Activated CD4-positive, alpha-beta T cell treated with anti-CD3 and anti-CD28 coated beads for 24 hours (primary cell): Measurements from ENCODE around the gene GSTM5.
"Not testable (repeated sequence)": the region's sequence is repeated elsewhere in the genome, so short reads cannot be mapped to it uniquely, and the experiment has no call there.

Experiments
- DNase-seq, 2 donors: peaks; one replicate each; pipeline ENCODE4 v3.0.0-alpha.2; 2020; ENCODE audit warnings: low read depth in 2 of 2

The GSTM5 gene

DNA sequence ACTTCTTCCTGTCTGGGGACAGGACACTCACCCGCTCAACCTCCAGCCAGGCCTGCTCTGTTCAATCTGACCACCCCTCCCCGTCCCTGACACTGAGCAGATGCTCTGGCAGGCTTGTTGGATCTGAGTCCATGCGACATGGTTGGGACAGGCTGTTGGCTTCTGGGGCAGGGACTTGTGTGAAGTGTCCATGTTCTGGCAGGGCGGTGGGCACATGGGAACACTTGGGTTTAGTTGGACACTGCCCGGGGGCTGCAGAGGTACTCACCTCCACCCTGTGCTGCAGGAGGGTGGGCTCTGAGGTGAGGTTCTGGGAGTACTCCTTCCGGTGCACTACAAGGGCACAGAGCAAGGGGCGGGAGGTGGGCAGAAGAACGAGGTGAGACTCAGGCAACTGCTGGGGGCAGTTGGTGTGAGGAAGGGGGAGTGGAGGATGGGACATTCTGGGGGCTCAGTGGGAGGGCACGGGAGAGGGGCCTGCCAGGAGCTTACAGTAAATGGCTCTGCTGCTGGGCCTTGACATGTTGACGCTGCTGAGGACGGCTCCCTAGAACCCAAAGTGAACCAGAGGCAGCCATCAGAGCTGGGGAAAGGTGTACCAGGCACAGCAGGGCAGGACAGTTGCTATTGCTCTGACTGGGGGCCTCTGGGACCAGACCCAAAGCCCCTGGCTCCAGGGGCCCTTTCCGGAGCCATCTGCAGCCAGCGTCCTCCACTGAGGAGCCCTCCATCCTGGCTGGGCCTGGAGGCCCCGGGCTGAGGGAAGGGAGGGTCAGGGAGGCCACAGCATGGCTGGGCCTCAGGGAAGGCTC, 49.4 kb downstream of the GSTM5 start:
- DNase-seq: no peak

DNA sequence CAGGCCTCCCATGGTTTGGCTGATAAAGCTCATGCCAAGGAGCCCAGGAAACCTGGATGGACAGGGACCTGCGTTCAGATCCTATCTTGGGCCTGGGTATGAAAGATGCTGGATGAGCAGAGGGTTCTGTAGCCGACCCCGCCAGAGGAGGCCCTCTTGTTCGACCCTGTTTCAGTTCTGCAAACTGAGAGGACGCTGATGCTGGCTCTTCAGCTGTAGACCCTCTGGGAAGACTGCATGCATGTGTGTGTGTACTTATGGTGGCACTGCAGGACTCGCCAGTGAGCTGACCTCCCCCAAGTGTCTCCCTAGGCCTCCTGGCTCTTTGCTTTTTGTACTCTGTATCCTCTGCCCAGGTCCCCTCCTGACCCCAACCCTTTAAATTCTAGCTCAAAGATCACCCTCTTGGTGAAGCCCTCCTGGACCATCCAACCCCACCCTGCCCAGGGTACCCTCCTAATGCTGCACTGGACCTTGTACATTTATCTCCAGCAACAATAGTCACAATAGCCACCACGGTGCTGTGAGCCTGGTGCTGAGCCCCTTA, 50.1 kb downstream of the GSTM5 start:
- no peak for DNase-seq

DNA sequence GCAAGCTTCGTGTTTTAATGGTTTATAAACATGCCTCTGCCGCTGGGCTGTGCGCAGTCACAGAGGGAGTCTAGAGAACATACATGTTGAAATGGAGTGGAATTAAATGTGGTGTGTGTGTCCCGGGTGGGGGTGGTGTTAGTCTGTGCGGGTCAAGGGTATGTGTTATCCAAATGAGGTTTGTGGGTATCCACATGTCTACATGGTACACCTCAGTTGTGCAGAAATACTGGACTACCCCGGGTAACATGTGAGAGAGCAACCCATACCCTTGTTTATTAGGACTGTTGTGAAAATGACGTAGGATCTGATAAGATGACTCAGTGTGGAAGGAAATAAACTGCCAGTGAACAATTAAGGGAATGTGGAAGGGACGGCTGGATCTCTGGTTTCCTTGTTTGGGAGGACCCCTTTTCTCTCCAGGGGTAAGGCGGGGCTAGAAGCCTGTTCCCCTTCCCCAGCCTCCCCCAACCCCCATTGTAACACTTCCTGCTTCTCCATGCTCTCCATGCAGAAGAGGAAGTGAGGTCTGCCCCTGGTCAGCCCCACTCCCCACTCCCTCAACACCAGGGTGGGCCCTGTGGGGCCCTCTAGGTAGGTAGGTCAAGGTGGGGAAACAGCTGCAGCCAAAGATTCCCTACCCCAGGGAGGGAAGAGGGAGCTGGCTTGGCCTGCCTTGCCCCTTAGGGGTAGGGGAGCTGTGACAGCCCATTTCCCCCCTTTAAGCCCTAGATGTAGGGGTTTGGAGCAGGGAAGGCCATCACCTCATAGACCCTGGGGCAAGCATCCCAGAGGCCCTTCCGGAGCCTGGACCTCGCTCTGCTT, 51.0 kb downstream of the GSTM5 start:
- no peak for DNase-seq

DNA sequence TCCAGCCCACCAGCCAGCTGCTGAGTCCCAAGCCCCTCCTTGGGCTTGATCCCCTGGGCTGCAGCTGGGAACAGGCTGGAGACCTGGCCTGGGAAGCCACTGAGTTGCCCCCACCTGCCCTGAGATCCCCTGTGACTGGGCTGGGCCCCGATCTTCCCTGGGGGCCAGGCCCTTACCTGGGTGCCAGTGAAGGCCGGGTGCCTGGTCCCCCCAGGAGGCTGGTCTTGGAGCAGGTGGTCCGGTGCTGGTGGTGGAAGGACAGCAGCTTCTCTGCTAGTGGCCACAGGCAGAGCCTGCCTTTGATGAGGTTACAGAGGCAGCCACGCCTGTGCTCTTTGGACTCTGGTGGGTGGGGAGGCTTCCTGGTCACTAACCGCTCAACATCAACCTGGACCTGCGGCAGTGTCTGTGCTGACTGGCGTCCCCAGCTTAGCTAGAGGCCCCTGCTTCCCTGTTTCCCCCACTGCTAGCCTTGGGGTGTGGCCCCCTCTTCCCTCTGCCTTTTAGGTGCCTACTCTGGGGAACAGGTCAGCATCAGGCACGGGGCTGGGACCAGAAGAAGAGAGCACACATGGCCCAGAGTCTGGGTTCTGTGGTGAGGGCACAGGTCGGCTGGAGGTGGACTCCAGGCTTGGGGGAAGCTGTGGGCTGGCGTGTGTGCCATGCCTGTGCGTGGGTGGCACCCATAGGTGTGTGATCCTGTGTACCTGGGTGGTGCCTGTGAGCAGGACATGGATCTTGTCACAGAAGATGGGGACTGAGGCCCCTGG, 51.8 kb downstream of the GSTM5 start, which contains the start of gene EPS8L3:
Gene EPS8L3, minus strand, starts transcription at position 278 of the 770 bp plus-strand sequence. CDS start 2,174 bp downstream, outside the sequence.
- no peak for DNase-seq

DNA sequence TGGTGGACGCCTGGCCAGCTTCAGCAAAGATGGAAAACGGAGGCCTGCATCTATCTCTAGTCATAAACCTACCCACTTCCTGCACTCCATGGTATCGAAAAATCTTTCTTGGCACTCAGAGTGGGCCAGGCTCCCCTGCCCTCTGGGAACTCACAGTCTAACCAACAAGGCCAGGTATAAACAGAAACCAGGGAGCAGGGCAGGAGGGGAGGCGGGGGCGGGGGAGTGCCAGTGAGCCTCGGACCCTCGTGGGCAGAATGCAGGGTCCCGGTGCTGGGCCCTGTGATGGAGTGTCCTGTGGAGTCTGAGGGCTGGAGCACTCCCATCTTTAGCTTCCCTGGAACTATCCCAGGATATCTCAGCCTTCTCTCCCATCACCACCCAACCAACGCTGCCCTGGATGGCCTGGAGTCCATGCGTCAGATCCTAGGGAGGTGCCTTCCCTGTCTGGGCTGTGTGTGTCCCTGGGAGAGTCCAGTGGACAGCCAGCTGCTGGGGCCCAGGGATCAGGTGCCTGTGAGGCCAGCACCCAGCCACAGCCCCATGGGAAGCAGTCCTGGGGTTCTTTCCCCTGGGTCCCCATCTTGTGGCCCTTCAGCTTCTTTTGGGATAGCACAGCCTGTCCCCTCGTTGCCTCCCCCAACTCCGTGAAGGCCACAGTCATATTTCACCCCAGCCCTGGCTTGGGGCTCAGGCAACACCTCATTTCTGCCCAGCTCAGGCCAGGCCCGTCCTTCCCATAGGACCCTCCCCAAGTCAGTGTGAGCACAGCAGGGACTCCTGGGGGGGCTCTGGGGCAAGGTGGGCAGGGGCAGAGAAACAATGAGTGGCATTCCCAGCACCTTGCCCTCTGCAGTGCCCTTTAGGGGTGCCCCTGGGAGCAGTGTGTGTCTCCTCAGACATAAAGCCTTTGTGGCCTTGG, 52.8 kb downstream of the GSTM5 start:
- no peak for DNase-seq

DNA sequence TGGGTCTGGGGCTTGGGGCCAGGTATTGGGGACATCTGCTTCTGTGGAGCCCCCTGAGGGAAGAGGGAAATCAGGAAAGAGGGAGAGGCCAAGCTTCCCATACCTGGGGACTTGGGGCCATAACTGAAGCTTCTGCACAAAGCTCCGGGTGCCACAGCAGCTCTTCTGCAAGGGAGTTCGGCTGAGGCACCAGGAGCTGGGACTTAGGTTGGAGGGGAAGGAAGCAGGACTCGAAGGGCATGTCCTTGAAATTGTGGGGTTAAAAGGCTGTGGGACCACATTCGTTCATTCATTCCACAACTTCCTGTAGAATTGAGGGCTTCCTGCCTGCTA, 53.4 kb downstream of the GSTM5 start:
- no peak for DNase-seq

DNA sequence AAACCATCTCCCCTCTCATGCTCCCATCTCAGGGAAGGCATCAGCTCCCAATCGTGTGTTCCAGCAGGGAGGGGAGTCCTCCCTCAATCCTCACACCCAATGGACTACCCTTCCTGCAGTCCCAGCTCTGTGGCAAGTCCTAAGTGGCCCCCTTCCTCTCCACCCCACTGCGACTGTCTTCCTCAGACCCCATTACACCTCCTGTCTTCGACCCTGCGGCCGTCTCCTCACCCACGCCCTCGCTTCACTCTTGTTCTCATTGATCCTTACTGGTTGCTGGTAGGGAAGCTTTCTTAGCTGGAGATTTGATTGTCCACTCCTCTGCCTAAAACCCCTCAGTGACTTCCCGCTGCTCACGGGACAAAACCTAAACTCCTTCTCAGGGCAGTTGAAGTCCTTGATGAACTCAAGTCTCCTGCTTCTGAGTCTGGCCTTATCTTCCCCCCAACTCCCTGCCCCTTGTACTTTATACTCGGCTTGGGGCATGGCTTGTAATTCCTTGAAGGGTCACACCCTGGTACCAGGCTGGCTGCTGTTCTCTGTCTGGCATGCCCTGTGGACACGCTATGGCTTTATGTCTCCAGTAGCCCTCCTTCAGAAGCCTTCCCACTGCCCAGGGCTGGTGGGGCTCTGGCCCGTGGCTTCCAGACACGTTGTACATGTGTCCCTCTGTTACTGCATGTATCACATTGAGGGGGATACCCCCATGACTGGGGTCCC, 54.0 kb downstream of the GSTM5 start:
- DNase-seq: no peak

DNA sequence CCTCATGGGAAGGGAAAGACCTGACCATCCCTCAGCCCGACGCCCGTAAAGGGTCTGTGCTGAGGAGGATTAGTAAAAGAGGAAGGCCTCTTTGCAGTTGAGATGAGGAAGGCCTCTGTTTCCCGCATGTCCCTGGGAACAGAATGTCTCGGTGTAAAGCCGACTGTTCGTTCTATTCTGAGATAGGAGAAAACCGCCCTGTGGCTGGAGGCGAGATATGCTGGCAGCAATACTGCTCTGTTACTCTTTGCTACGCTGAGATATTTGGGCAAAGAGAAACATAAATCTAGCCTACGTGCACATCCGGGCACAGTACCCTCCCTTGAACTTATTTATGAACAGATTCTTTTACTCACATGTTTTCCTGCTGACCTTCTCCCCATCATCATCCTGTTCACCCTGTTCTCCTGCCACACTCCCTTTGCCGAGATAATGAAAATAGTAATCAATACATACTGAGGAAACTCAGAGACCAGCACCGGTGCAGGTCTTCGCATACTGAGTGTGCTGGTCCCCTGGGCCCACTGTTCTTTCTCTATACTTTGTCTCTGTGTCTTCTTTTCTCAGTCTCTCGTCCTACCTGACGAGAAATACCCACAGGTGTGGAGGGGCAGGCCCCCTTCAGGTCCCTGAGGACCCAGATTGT, 55.1 kb downstream of the GSTM5 start:
- DNase-seq: not testable (repeated sequence)
